Neural crest cell (in vitro differentiated cells): ENCODE measurements around the gene CRISPLD2. TPM values are rescaled to one million over a fixed set of nuclear protein-coding genes. Genes with fewer than 3 reads are reported as not detected.

ENCODE experiments used
- DNase-seq: peaks from one replicate; pipeline ENCODE4 v3.0.0; 2021; ENCODE audit warnings: low read depth, mixed read lengths, low spot score
- H3K27ac Mint-ChIP-seq: one replicate; pipeline ENCODE4 v1.8.0; 2021; ENCODE audit warnings: mild to moderate bottlenecking, mixed read lengths; ENCODE audit not compliant: unreplicated experiment
- H3K27me3 Mint-ChIP-seq: 2 replicates; pipeline ENCODE4 v1.8.0; 2021; ENCODE audit warnings: low read depth, mild to moderate bottlenecking, mixed read lengths
- H3K36me3 Mint-ChIP-seq: 2 replicates; pipeline ENCODE4 v1.8.0; 2021; ENCODE audit warnings: low read depth, mild to moderate bottlenecking, mixed read lengths
- H3K4me1 Mint-ChIP-seq: 2 replicates; pipeline ENCODE4 v1.8.0; 2021; ENCODE audit warnings: mixed read lengths
- H3K4me3 Mint-ChIP-seq: one replicate; pipeline ENCODE4 v1.8.0; 2021; ENCODE audit warnings: mild to moderate bottlenecking, mixed read lengths
- H3K9me3 Mint-ChIP-seq: 2 replicates; pipeline ENCODE4 v1.8.0; 2021; ENCODE audit warnings: mixed read lengths
- total RNA-seq: library from RNA; stranded (reverse); gene quantifications from 2 replicates; pipeline ENCODE4 v1.2.1, GENCODE V29; 2021
- TF ChIP-seq, protein P1 (sequence below): fragments of 200-600 bp; sonication (generic); conservative IDR thresholded peaks from 2 replicates; pipeline ENCODE4 v1.5.0; 2021; ENCODE audit warnings: antibody characterized with exemption, mild to moderate bottlenecking

The CRISPLD2 gene
- total RNA-seq, 1 donor from 2014 or later, result 0.61 TPM

DNA sequence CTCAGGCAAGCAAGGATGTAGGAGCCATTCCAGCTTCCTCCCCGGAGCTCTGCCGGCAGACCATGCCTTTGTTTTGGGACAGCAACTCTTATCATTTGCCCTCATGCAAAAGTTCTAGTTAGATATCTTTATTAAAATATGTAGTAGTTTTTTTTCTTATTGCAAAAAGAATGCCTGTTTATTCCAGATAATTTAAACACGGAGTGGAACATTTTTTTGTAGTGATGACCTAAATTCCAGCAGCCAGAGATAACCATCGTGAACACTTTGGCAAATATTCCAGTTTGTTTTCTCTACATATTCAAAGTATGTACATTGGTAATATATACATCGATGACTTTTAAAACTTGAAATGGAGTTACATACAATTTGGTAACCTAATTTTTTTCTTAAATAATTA, 54.8 kb downstream of the CRISPLD2 start:
- Mint-ChIP-seq H3K27ac (no peak overlapping the region), H3K27me3 (no peaks in the 10 kb centered on the region)
- TF ChIP-seq, protein P1, sequence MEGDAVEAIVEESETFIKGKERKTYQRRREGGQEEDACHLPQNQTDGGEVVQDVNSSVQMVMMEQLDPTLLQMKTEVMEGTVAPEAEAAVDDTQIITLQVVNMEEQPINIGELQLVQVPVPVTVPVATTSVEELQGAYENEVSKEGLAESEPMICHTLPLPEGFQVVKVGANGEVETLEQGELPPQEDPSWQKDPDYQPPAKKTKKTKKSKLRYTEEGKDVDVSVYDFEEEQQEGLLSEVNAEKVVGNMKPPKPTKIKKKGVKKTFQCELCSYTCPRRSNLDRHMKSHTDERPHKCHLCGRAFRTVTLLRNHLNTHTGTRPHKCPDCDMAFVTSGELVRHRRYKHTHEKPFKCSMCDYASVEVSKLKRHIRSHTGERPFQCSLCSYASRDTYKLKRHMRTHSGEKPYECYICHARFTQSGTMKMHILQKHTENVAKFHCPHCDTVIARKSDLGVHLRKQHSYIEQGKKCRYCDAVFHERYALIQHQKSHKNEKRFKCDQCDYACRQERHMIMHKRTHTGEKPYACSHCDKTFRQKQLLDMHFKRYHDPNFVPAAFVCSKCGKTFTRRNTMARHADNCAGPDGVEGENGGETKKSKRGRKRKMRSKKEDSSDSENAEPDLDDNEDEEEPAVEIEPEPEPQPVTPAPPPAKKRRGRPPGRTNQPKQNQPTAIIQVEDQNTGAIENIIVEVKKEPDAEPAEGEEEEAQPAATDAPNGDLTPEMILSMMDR, result no peak

DNA sequence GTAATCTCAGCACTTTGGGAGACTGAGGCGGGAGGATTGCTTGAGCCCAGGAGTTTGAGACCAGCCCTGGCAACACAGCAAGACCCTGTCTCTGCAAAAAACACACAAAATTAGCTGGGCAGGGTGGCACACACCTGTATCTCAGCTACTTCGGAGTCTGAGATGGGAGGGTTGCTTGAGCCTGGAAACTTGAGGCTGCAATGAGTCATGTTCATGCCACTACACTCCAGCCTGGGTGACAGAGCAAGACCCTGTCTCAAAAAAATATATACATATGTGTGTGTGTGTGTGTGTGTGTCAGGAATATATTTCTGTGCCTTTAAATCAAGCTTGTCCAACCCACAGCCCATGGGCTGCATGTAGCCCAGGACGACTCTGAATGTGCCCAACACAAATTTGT, 55.2 kb downstream of the CRISPLD2 start:
- Mint-ChIP-seq H3K4me3 (no peak overlapping the region), H3K9me3 (no peaks in the 10 kb centered on the region), H3K27me3 (no peaks in the 10 kb centered on the region), H3K27ac (no peak overlapping the region), H3K4me1 (peaks cover 2% of the 10 kb centered on the region), H3K36me3 (no peaks in the 10 kb centered on the region)
- DNase-seq, result no peak
- TF ChIP-seq, protein P1, result no peak

More for the DNA sequence above, 54.8 kb downstream of the CRISPLD2 start:
- Mint-ChIP-seq H3K4me3 (no peak overlapping the region), H3K4me1 (no peaks in the 10 kb centered on the region), H3K9me3 (no peaks in the 10 kb centered on the region), H3K36me3 (no peaks in the 10 kb centered on the region)
- no peak for DNase-seq

DNA sequence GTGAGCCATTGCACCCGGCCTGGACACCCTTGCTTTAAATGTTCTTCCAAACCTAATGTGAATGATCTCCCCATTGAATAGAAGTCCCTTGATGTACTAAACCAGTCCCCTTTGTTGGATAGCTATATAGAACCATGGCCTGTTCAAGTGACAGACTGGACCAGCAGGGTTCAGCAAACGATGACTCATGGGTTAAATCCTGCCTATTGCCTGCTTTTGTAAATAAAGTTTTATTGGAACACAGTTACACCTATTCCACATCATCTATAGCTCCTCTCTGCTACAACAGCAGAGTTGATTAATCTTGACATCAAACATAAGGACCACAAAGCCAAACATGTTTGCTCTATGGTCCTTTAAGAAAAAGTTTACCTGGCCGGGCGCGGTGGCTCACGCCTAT, 56.1 kb downstream of the CRISPLD2 start:
- H3K27ac Mint-ChIP-seq, result no peak overlapping the region
- TF ChIP-seq, protein P1, result no peak
- DNase-seq, result no peak
- H3K4me3 Mint-ChIP-seq, result no peak overlapping the region
- no peaks in the 10 kb centered on the region for H3K9me3 Mint-ChIP-seq
- H3K36me3 Mint-ChIP-seq, result no peaks in the 10 kb centered on the region
- no peaks in the 10 kb centered on the region for H3K27me3 Mint-ChIP-seq
- H3K4me1 Mint-ChIP-seq, result peaks cover 7% of the 10 kb centered on the region

DNA sequence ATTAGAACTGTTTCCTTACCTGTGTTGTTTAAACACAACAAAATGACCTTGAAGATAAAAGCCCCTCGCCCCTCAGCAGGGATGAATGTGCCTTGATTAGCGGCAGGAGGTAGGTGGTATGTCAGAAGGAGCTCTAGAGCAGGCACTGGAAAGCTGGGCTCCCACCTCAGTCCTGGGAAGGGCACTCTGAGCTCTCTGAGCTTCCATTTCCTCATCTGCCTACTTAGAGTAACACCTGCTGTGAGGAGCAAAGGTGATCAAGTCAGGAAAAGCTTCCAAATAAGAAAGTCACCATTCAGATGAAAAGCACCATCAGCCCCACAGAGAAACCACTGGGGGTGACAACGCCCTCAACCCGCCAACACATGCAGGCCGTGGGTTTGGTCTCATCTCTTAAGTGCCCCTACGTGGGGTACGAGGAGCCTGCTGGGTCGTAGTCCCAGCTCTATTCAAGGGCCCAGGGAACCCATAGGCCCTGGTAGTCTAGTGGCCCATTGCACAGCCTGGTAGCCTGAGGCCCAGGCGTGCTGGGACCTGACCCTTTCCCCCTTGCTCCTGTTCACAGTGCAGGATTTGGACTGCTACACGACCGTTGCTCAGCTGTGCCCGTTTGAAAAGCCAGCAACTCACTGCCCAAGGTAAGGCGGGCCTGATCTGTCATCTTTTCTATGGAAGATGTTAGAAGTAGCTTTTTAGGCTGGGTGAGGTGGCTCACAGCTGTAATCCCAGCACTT, 57.3 kb downstream of the CRISPLD2 start:
- DNase-seq, result no peak
- H3K27me3 Mint-ChIP-seq, result no peaks in the 10 kb centered on the region
- TF ChIP-seq, protein P1, result no peak
- H3K4me3 Mint-ChIP-seq, result no peak overlapping the region
- no peak overlapping the region for H3K27ac Mint-ChIP-seq
- H3K4me1 Mint-ChIP-seq, result peaks cover 19% of the 10 kb centered on the region
- H3K36me3 Mint-ChIP-seq, result no peaks in the 10 kb centered on the region
- no peaks in the 10 kb centered on the region for H3K9me3 Mint-ChIP-seq

DNA sequence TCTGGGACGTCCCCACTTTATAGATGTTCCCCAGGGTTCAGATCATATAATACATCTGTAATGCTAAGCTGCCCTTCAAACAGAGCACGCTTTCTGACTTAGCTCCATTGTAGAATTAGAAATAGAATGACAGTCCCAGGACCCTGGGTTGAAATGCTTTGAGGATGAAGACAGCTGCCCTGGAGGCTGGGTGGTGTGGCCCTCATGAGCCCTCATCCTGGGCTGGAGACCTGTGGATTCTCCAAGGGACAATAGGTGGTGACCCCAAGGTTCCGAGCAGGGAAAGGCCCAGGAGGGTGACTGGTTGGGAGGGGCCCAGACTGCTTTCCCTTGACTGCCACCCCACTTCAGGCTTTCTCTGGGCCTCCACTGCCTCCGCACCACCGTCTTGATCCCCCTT, 59.0 kb downstream of the CRISPLD2 start:
- TF ChIP-seq, protein P1, result no peak
- Mint-ChIP-seq H3K36me3 (no peaks in the 10 kb centered on the region), H3K4me3 (no peak overlapping the region), H3K9me3 (no peaks in the 10 kb centered on the region), H3K27ac (no peak overlapping the region), H3K27me3 (no peaks in the 10 kb centered on the region), H3K4me1 (peaks cover 30% of the 10 kb centered on the region)
- no peak for DNase-seq
